GM18508 (cell line): ENCODE data around the gene PTRHD1.

Source experiments
- ATAC-seq: cut with Tn5 transposase; IDR thresholded peaks from one replicate; pipeline ENCODE4 v1.9.1; 2021; ENCODE audit warnings: moderate number of reproducible peaks; ENCODE audit not compliant: insufficient read depth, unreplicated experiment

The PTRHD1 gene

DNA sequence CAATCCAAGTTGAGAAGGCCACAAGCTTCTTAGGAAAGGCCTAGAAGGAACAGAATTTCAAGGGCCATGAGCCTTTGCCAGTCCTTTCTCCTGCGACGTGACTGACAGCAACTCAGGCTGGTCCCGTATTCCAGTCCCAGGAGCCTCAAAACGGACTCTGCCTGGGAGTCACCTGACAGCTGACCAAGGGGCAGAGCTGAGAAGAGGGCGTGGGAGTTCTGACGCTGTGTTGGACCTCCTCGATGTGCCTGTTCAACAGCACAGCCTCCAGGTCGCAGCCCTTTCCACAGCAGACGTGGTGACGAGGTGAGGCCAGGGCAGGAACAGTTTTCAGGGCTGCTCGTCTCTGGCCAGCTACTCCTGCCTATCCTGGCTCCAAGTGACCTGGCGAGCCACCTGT, 37.6 kb upstream of the PTRHD1 start:
- ATAC-seq = no peak

DNA sequence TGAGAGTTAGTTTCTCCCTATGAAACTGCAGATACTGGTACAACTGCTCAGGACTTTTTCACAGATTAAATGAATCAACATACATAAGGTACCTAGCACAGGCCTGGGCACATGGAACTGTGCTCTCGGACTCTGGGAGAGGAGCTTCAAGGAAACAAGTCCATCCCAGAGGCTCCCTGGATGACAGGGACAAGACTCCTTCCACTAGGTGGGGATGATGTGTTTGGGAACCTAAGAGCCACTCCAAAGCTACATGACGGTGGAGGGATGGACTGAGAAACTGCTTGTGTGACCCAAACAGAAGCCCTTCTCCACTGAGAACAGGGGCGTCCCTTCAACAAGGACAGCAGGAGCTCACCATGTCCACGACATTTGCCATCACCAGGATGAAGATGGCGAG, 37.2 kb upstream of the PTRHD1 start:
- no peak for ATAC-seq

- no peak for ATAC-seq
Observed at GRCh38 chr2:24828238-24828996, 35.2 kb upstream of the PTRHD1 start.

DNA sequence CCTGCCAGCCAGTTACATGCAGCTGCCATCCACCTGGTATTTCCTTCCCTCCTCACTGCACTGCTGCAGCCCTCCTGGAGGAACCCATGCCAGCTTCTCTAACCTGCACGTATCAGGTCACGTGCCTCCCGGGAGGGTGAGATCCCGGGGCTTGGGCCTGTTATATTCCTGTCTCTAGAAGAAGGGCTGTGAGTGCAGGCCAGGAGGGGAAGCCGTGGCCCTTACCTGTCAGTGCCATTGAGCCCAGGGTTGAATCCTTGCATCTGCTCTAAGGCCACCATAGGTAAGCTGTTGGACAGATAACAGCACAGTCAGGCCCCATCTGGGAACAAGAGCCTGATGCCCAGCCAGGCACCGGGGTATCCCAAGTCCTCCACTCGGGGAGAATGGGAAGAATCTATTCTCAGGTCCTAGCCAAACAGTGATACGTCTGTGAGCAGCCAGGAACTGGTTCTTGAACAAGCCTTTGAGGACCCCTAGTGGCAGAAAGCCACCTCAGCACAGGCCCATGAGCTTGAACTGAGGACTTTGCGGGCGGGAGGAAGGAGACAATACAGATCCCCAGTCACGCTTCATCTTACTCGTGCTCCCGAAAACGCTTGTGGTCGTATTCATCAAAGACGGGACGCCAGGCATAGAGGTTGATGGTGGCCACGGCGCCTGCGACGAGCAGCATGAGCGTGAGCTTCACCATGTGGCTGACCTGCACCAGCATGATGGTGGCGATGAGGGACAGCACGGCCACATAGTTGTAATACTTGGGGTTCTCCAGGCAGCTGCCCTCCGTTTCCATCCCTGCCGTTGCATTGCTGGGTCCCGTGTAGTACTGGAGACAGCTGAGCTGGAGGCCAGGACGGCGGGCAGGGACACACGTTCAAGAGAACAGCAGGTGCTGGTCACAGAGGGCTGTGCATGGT, 34.4 kb upstream of the PTRHD1 start:
- peak; percentile 44 for ATAC-seq

DNA sequence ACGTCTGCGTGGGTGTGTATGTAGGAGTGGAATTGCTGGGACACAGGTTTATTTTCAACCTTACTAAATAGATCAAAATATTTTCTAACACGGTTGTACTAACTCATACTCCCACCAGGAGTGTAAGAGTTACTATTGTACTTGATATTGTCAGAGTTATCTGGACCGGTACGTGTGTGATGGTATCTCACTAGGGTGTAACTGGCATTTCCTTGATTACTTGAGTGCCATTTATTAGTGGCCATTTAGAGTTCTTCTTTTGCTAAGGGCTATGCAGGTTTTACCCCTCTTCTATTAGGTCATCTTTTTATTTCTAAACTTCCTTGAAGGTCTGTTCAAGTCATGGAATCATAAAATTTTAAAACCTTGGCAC, 33.6 kb upstream of the PTRHD1 start:
- no peak for ATAC-seq

- ATAC-seq = no peak
Observed at GRCh38 chr2:24825883-24826772, 32.9 kb upstream of the PTRHD1 start.

DNA sequence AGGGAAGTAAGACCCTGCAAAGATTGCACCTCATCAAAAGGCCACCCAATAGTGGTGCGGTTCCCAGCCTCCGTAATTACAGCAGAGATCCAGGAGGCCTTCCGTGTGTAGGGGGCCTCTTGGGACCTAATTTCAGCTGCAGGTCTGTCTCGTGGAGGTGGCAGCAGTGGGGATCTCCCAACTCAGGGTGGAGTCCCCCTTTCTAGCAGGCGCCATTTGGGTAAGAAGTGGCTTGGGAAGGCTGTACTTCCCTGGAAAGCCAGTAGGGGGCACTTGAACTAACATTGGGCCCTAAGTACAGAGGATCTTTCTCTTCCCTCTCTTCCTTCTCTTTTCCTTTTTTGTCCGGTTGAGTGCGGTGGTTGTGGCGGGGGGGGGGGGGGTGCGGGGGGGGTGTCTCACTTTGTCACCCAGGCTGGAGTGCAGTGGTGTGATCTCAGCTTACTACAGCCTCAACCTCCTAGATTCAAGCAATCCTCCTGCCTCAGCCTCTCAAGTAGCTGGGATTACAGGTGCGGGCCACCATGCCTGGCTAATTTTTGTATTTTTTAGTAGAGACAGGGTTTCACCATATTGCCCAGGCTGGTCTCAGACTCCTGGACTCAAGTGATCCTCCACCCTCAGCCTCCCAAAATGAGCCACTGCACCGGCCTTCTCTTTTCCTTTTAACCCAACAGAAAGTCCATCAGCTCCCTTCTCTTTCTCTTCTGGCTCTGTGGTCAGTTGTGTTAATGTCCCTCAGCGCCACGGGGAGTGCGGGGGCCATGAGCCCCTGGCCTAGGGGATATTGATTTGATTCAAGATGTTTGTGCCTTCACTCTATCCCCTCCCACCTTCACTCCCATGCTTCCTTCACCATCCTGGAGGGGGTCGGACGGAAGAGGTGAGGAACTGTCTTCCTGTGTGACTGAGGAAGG, 32.0 kb upstream of the PTRHD1 start:
- no peak for ATAC-seq

DNA sequence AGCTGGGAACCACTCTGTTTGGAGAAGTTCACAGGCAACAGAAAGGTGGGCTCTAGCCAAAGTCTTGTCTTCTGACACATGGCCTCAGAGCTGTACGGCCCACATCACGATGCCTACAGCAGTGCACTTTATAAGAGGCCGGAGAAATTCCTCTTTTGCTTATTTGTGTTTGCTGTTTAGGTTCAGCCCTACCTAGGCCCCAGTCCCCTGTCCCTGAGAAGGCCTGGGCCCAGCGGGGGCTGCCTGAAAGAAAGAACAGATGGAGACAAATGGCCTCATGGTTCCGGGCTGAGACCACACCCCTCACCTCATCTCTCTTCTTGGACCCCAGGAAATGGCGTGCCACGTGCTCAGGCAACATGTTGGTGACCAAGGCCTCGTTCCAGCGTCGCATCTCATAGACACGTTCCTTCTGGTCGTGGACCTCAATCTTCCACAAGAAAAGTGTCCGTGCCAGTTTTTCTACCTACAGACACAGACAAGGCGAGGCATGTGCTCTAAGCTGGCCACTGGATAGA, 30.9 kb upstream of the PTRHD1 start:
- ATAC-seq = no peak

GRCh38 chr2:24822049-24822706, 29.0 kb upstream of the PTRHD1 start:
- ATAC-seq = no peak

DNA sequence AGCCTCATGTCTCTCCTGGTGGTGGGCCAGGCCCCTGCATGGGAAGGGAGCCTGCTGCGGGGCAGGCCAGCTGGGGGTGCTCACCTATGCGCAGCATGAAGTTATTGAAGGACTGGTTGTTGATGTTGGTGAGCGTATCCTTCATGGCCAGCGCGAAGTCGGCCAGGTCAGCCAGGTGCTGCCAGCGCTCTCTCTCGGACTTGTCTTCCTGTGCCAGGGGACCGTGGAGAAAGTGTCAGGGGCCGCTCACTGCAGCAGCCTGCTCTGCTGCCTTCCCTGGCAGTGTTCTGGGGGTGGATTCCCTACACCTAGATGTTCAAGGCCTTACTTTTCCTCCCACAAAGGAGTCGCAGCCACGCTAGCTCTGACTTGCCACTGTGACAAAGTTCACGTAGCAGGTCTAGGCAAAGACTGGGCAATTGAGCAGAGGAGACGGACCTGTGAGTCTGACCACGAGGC, 28.3 kb upstream of the PTRHD1 start:
- ATAC-seq = no peak

DNA sequence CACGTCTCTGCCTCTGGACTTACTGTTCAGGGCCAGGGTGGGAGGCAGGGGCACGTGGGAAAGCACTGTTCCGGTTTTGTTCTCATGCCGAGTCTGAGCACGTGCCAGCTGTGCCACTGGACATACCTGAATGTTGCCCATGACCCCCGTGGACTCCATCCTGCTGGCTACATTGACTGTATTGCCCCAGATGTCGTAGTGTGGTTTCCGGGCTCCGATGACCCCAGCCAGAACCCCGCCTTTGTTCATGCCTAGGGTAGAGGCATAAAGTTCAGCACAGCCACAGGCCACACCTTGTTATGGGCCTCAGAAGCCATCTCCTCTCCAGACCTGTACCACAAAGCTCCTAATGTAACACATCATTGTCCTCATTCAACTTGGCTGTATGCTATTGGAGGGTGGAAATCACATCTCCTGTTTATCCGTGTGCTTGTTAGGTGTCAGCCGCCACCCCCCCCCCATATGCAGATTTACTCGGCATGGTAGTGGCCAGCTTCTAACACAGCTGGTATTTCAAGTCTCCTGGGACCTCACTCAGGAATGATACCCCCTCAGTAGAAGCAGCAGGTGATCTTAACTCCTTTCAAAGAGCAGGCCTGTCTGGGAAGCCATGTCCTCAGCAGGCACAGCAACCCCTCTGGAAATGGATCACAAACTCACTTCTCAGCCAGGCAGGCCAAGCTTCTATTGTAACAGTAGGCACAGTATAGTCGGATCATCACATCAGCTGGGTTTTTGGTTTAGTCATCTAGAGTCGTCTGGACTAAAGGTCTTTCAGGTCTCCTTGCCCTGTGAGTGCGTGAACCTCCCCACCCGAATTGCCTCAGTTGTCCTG, 27.6 kb upstream of the PTRHD1 start:
- no peak for ATAC-seq

DNA sequence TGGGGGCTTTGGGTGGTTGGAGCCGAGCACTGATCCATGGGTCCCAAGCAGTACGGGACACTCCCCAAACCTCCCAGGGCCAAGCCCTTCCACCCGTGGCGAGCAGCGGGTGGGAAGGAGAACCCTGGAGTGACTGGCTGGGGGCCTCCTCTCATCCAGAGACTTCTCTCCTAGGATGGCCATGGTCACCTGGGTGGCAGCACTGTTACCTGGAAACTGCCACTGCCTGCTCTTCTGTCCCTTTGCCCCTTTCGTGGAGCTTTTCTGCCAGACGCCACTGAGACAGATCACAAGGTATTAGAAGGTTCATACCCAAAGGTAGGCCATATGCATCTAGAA, 27.0 kb upstream of the PTRHD1 start:
- no peak for ATAC-seq

- no peak for ATAC-seq
Observed at GRCh38 chr2:24819442-24820174, 26.4 kb upstream of the PTRHD1 start.

GRCh38 chr2:24818721-24819167, 25.6 kb upstream of the PTRHD1 start:
- no peak for ATAC-seq

- no peak for ATAC-seq
Observed at GRCh38 chr2:24816884-24817283, 23.7 kb upstream of the PTRHD1 start.

DNA sequence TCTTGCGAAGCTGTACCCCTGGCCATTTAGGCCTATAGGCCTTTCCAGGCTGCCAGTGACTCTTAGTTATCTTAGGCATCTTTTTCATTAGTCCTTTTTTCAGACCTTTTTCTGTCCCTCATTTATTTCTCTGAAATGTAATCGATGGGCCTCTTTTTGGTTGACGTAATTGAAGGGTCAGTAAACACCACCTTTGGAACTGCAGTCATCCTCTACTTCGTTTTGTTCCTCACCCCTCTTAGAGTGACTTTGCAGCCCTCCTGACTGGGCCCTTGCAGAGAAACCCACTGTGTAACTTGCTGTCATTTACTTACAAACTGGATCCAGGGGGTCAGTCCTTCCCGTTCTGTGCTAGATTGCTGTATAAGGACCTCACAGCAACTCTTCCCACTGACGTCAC, 23.2 kb upstream of the PTRHD1 start:
- no peak for ATAC-seq

GRCh38 chr2:24815171-24815570, 22.0 kb upstream of the PTRHD1 start:
- ATAC-seq = no peak
